HuH-7 (cell line): Measurements from ENCODE around the gene KLF15.

Source experiments
- DNase-seq: peaks from one replicate; pipeline ENCODE4 v3.0.0; 2011; ENCODE audit warnings: low spot score

KLF15 gene

GRCh38 chr3:126389112-126389793 is 32.0 kb upstream of the KLF15 start:
- peak; percentile 92 for DNase-seq

- DNase-seq: no peak
Observed at GRCh38 chr3:126381966-126382365, 24.8 kb upstream of the KLF15 start.

GRCh38 chr3:126380011-126380768 is 23.0 kb upstream of the KLF15 start:
- DNase-seq: no peak

GRCh38 chr3:126378341-126378751 is 21.1 kb upstream of the KLF15 start:
- no peak for DNase-seq

- DNase-seq: no peak
Observed at GRCh38 chr3:126377211-126377610, 20.0 kb upstream of the KLF15 start.

- DNase-seq: no peak
Observed at GRCh38 chr3:126376444-126376843, 19.2 kb upstream of the KLF15 start.

- DNase-seq: no peak
Observed at GRCh38 chr3:126375835-126376331, 18.7 kb upstream of the KLF15 start.

- DNase-seq: no peak
Observed at GRCh38 chr3:126373682-126374601, 16.7 kb upstream of the KLF15 start.

GRCh38 chr3:126373146-126373613 is 16.0 kb upstream of the KLF15 start:
- no peak for DNase-seq

- no peak for DNase-seq
Observed at GRCh38 chr3:126372413-126373145, 15.4 kb upstream of the KLF15 start.

- no peak for DNase-seq
Observed at GRCh38 chr3:126371096-126371705, 14.0 kb upstream of the KLF15 start.

- no peak for DNase-seq
Observed at GRCh38 chr3:126370606-126371005, 13.4 kb upstream of the KLF15 start.

GRCh38 chr3:126370055-126370454 is 12.8 kb upstream of the KLF15 start:
- DNase-seq: no peak

- DNase-seq: no peak
Observed at GRCh38 chr3:126369490-126369889, 12.3 kb upstream of the KLF15 start.

- DNase-seq: no peak
Observed at GRCh38 chr3:126367316-126367805, 10.2 kb upstream of the KLF15 start.

GRCh38 chr3:126365351-126366277 is 8.4 kb upstream of the KLF15 start:
- no peak for DNase-seq

GRCh38 chr3:126364731-126365301 is 7.6 kb upstream of the KLF15 start:
- no peak for DNase-seq

- DNase-seq: no peak
Observed at GRCh38 chr3:126364130-126364695, 7.0 kb upstream of the KLF15 start.

GRCh38 chr3:126361211-126361610 is 4.0 kb upstream of the KLF15 start:
- DNase-seq: no peak
